Adrenal gland (tissue), 12 donors: ENCODE data around the gene SNAPC3. TPM values are rescaled to one million over a fixed set of nuclear protein-coding genes. Genes with fewer than 3 reads are reported as not detected.

Experiments
- DNase-seq, 7 donors: peaks; one replicate each; pipeline ENCODE4 v3.0.0-alpha.2; 2019 to 2020
- H3K27ac ChIP-seq, 5 donors: fragments of 200-600 bp; sonication (generic) in 4 of 5; 1 replicate in 3 of 5; 2 replicates in 2 of 5; pipeline versions ENCODE4 v1.5.1 to v1.8.0; 2016 to 2020; ENCODE audit warnings: mild to moderate bottlenecking in 1 of 5
- H3K27me3 ChIP-seq: fragments of 200-600 bp; 2 replicates; pipeline ENCODE4 v1.8.0; 2021
- H3K36me3 ChIP-seq, 2 donors: fragments of 200-600 bp; replicated peaks in 1 of 2; 1 replicate in 1 of 2; 2 replicates in 1 of 2; pipeline versions ENCODE4 v1.5.1 to v1.8.0; 2018 to 2022
- H3K4me1 ChIP-seq, 2 donors: fragments of 200-600 bp; replicated peaks in 1 of 2; 1 replicate in 1 of 2; 2 replicates in 1 of 2; pipeline versions ENCODE4 v1.5.1 to v1.8.0; 2018 to 2021
- H3K4me3 ChIP-seq, 4 donors: fragments of 200-600 bp; sonication (generic) in 3 of 4; one replicate each; pipeline ENCODE4 v1.5.1; 2016 to 2018
- H3K9me3 ChIP-seq, 3 donors: fragments of 200-600 bp; sonication (generic) in 1 of 3; replicated peaks in 1 of 3; 1 replicate in 2 of 3; 2 replicates in 1 of 3; pipeline versions ENCODE4 v1.5.1 to v1.8.0; 2016 to 2021
- CTCF ChIP-seq, 6 experiments: fragments of 450-650 bp in 4 of 6; fragments of 200-600 bp in 2 of 6; sonication (generic) in 1 of 6; IDR thresholded peaks; 1 replicate in 5 of 6; 2 replicates in 1 of 6; pipeline versions ENCODE4 v1.5.1 to v1.8.0; 2016 to 2021; ENCODE audit warnings: antibody characterized with exemption in 6 of 6, mild to moderate bottlenecking in 2 of 6, moderate library complexity in 1 of 6
- POLR2A ChIP-seq, 2 donors: fragments of 450-650 bp; IDR thresholded peaks; one replicate each; pipeline ENCODE4 v1.6.1; 2017; ENCODE audit warnings: antibody characterized with exemption in 2 of 2, mild to moderate bottlenecking in 2 of 2, moderate library complexity in 1 of 2
- WGBS, 4 donors: extraction: QIAGEN DNeasy Blood & Tissue Kit in 2 of 4; methylation state at CpG; one replicate each; pipeline versions ENCODE4 v1.1.5 to v1.1.7; 2013 to 2017; 5-methylcytosine and 5-hydroxymethylcytosine counted together
- intact Hi-C, 2 donors: fragments of 100-400 bp; cut with DNase I; formaldehyde crosslinking; loops; one replicate each; pipeline versions ENCODE4 v1.14.1 to v1.15.0; 2022 to 2023
- polyA plus RNA-seq, 3 donors: library from polyadenylated mRNA; stranded (reverse); fragments of 200-250 nt in 2 of 3; fragments of 350-450 nt in 1 of 3; fragmentation: Illumina TruSeq in 1 of 3; extraction: RNeasy Lipid Tissue Mini Kit (QIAGEN cat#74804) in 1 of 3; gene quantifications; one replicate each; pipeline ENCODE4 v1.2.3, GENCODE V29; 2013 to 2014
- total RNA-seq, 9 donors: library from RNA; depleted of rRNA in 4 of 9; stranded (reverse); fragments of >200 nt in 4 of 9; fragments of 120-200 nt in 1 of 9; fragmentation: NEBNext Ultra II Directional in 1 of 9; extraction: Animal tissue kit (Norgen Biotek cat#: 25700) in 1 of 9; gene quantifications; one replicate each; pipeline versions ENCODE4 v1.1.0 to v1.2.4, GENCODE V29; 2013 to 2023
- donor health status: healthy with polysubstance abuse.
- donor health status: Bipolar disorder and iron deficiency.
- donor health status: DM: yes; HTN: yes; CAD: no.
- donor health status: DM: no; HTN: no; CAD: no.
- donor health status: DM: no; HTN: no; CAD: no.
- donor health status: DM: yes; HTN: yes; CAD: no.

SNAPC3 gene
- total and polyA plus RNA-seq, 12 donors = 9.8 to 62.2 (median 41.1) TPM

- H3K9me3 ChIP-seq = no peaks in the 10 kb centered on the region
- H3K27me3 ChIP-seq = no peaks in the 10 kb centered on the region
- no peak overlapping the region for H3K4me3 ChIP-seq
- intact Hi-C loops = no loop called here
- H3K36me3 ChIP-seq = peaks cover 0 to 51% of the 10 kb centered on the region in 2 donors
- WGBS, 4 donors = 44 to 58% (median 47%) methylated on average over 3 of the region's 3 CpGs
- H3K27ac ChIP-seq = peak overlapping the region in 2 of 5 donors; percentile 21 to 23
- no peak for TF ChIP-seq CTCF (IDR thresholded peaks at IDR 0.05)
- no peak for TF ChIP-seq POLR2A (IDR thresholded peaks at IDR 0.05)
- peaks cover 3 to 13% of the 10 kb centered on the region in 2 donors for H3K4me1 ChIP-seq
- DNase-seq = no peak
These were observed 21.5 kb downstream of the SNAPC3 start for GRCh38 chr9:15444141-15444540.

GRCh38 chr9:15453956-15454355, 31.3 kb downstream of the SNAPC3 start:
- H3K27me3 ChIP-seq = no peaks in the 10 kb centered on the region
- H3K4me1 ChIP-seq = peaks cover 0 to 3% of the 10 kb centered on the region in 2 donors
- TF ChIP-seq CTCF (IDR thresholded peaks at IDR 0.05) (no peak), POLR2A (IDR thresholded peaks at IDR 0.05) (no peak)
- H3K36me3 ChIP-seq = peaks cover 0 to 61% of the 10 kb centered on the region in 2 donors
- H3K4me3 ChIP-seq = no peak overlapping the region
- no peaks in the 10 kb centered on the region for H3K9me3 ChIP-seq
- DNase-seq = peak in 5 of 7 donors; percentile 25 to 59 (median 53)
- intact Hi-C loops = no loop called here
- WGBS, 4 donors = 58 to 69% (median 63%) methylated on average over 5 of the region's 5 CpGs
- H3K27ac ChIP-seq = peak overlapping the region in 1 of 5 donors; percentile 4

- DNase-seq = no peak
- H3K36me3 ChIP-seq = peaks cover 0 to 68% of the 10 kb centered on the region in 2 donors
- TF ChIP-seq POLR2A (IDR thresholded peaks at IDR 0.05) = no peak
- TF ChIP-seq CTCF (IDR thresholded peaks at IDR 0.05) = no peak
- H3K4me1 ChIP-seq = no peaks in the 10 kb centered on the region
- no peak overlapping the region for H3K27ac ChIP-seq
- H3K4me3 ChIP-seq = no peak overlapping the region
- intact Hi-C loops = no loop called here
- no peaks in the 10 kb centered on the region for H3K9me3 ChIP-seq
- WGBS, 4 donors = 96 to 97% (median 97%) methylated on average over 8 of the region's 8 CpGs
- no peaks in the 10 kb centered on the region for H3K27me3 ChIP-seq
These were observed 38.4 kb downstream of the SNAPC3 start for GRCh38 chr9:15461056-15461455.

- no peaks in the 10 kb centered on the region for H3K9me3 ChIP-seq
- intact Hi-C loops = no loop called here
- 77 to 81% (median 78%) methylated on average over 2 of the region's 2 CpGs for WGBS, 4 donors
- H3K27ac ChIP-seq = no peak overlapping the region
- no peak for DNase-seq
- no peaks in the 10 kb centered on the region for H3K27me3 ChIP-seq
- no peak overlapping the region for H3K4me3 ChIP-seq
- H3K36me3 ChIP-seq = peaks cover 0 to 71% of the 10 kb centered on the region in 2 donors
- H3K4me1 ChIP-seq = no peaks in the 10 kb centered on the region
- no peak for TF ChIP-seq CTCF (IDR thresholded peaks at IDR 0.05)
- TF ChIP-seq POLR2A (IDR thresholded peaks at IDR 0.05) = no peak
These were observed 38.9 kb downstream of the SNAPC3 start for GRCh38 chr9:15461601-15462000.
